Heart left ventricle (tissue), 16 donors: ENCODE data around the gene NAPSA. TPM values are rescaled to one million over a fixed set of nuclear protein-coding genes. Genes with fewer than 3 reads are reported as not detected.

Source experiments
- ATAC-seq, 4 donors: fragments of 200-7000 bp; cut with Tn5 transposase; one replicate each; pipeline ENCODE4 v1.9.1; 2020 to 2022; ENCODE audit warnings: moderate library complexity in 4 of 4, mild to moderate bottlenecking in 3 of 4, moderate number of reproducible peaks in 1 of 4
- DNase-seq, 5 donors: peaks; one replicate each; pipeline ENCODE4 v3.0.0-alpha.2; 2020
- H3K27ac ChIP-seq, 12 donors: fragments of 200-600 bp; sonication (generic) in 4 of 12; one replicate each; pipeline versions ENCODE4 v1.5.0 to v1.8.0; 2016 to 2022; ENCODE audit warnings: mild to moderate bottlenecking in 2 of 12
- H3K27me3 ChIP-seq, 9 donors: fragments of 200-600 bp; sonication (generic) in 2 of 9; one replicate each; pipeline versions ENCODE4 v1.5.1 to v1.8.0; 2016 to 2022; ENCODE audit warnings: mild to moderate bottlenecking in 3 of 9
- H3K36me3 ChIP-seq, 9 donors: fragments of 200-600 bp; sonication (generic) in 2 of 9; one replicate each; pipeline versions ENCODE4 v1.5.0 to v1.8.0; 2018 to 2022; ENCODE audit warnings: mild to moderate bottlenecking in 2 of 9
- H3K4me1 ChIP-seq, 12 donors: fragments of 200-600 bp; sonication (generic) in 4 of 12; one replicate each; pipeline versions ENCODE4 v1.5.0 to v1.8.0; 2016 to 2022; ENCODE audit warnings: mild to moderate bottlenecking in 3 of 12
- H3K4me3 ChIP-seq, 12 donors: fragments of 200-600 bp; sonication (generic) in 4 of 12; one replicate each; pipeline versions ENCODE4 v1.5.0 to v1.8.0; 2017 to 2022; ENCODE audit warnings: mild to moderate bottlenecking in 9 of 12, moderate library complexity in 4 of 12
- H3K9me3 ChIP-seq, 12 donors: fragments of 200-600 bp; sonication (generic) in 4 of 12; one replicate each; pipeline versions ENCODE4 v1.5.0 to v1.8.0; 2016 to 2022; ENCODE audit warnings: mild to moderate bottlenecking in 1 of 12
- CTCF ChIP-seq, 12 donors: fragments of 200-600 bp; sonication (generic) in 4 of 12; IDR thresholded peaks; one replicate each; pipeline versions ENCODE4 v1.5.0 to v1.8.0; 2018 to 2022; ENCODE audit warnings: antibody characterized with exemption in 12 of 12, mild to moderate bottlenecking in 5 of 12
- POLR2A ChIP-seq, 2 donors: fragments of 450-650 bp; IDR thresholded peaks; one replicate each; pipeline ENCODE4 v1.6.1; 2017; ENCODE audit warnings: antibody characterized with exemption in 2 of 2, mild to moderate bottlenecking in 2 of 2, moderate library complexity in 2 of 2
- WGBS, 4 donors: extraction: QIAGEN DNeasy Blood & Tissue Kit in 2 of 4; methylation state at CpG; one replicate each; pipeline versions ENCODE4 v1.1.5 to v1.1.7; 2013 to 2018; 5-methylcytosine and 5-hydroxymethylcytosine counted together
- intact Hi-C, 10 donors: fragments of 100-400 bp; cut with DNase I; formaldehyde crosslinking; loops; one replicate each; pipeline versions ENCODE4 v1.11.1 to v1.14.2; 2022
- polyA plus RNA-seq, 2 donors: library from polyadenylated mRNA; stranded (reverse); fragments of 200-250 nt; gene quantifications; one replicate each; pipeline ENCODE4 v1.2.3, GENCODE V29; 2013
- total RNA-seq, 9 donors: library from RNA; depleted of rRNA in 2 of 9; stranded (reverse); fragments of >200 nt in 2 of 9; fragmentation: NEBNext Ultra II Directional in 3 of 9; extraction: Animal tissue kit (Norgen Biotek cat#: 25700) in 3 of 9; gene quantifications; one replicate each; pipeline versions ENCODE4 v1.1.0 to v1.2.4, GENCODE V29; 2016 to 2023
- donor health status: ischemic (EF 13 %, LVEDD 7.1; RV severe dilation, severe dysfunction).
- donor health status: healthy with polysubstance abuse.
- donor health status: DM: no; HTN: yes; CAD: no.
- donor health status: DM: no; HTN: no; CAD: no.
- donor health status: ischemic (EF 25% LVEDD 6.9; RV normal size, moderate dysfunction).
- donor health status: ischemic (EF 25% LVEDD 5.7; RV mildly dilated, moderate dysfunction).
- donor health status: healthy.
- donor health status: DM: yes; HTN: yes; CAD: no.
- donor health status: ischemic (EF 35%, LVEDD 5.7; RV mildly dilated, moderate dysfunction).
- donor health status: nonischemic (EF 11% LVEDD 7.7; RV severe dilation, severe dysfunction).
- donor health status: DM: yes; HTN: yes; CAD: no.
- donor health status: PGD.
- donor health status: ischemic (EF 29% LVEDD 5.4; RV normal size, mild dysfunction).
- donor health status: nonischemic (EF 23%, LVEDD 6.1; RV moderate dilation, normal function).

Gene NAPSA
- total and polyA plus RNA-seq, 11 donors, result 0.28 to 0.89 (median 0.62) TPM; not detected in 5

GRCh38 chr19:50376166-50377050, 11.0 kb upstream of the NAPSA start, which contains the start of gene NR1H2:
Gene NR1H2, plus strand, starts transcription at chr19:50376457. Its CDS starts 1,149 bp downstream, at chr19:50377606.
- Histone ChIP-seq H3K9me3 (no peaks in the 10 kb centered on the region), H3K27ac (peak within 1 kb of the TSS; percentile 96 to 100 (median 99)), H3K4me1 (peaks cover 0 to 43% (median 21%) of the 10 kb centered on the region in 12 donors), H3K27me3 (no peaks in the 10 kb centered on the region), H3K36me3 (peaks cover 0 to 42% (median 40%) of the 10 kb centered on the region in 9 donors), H3K4me3 (peak within 1 kb of the TSS; percentile 74 to 99 (median 92))
- ATAC-seq, result peak; percentile 91 to 98 (median 93)
- 1 to 3% (median 2%) methylated on average over 54 to 67 of the region's 67 CpGs for WGBS, 4 donors
- TF ChIP-seq CTCF (IDR thresholded peaks at IDR 0.05) (no peak), POLR2A (IDR thresholded peaks at IDR 0.05) (peak in 1 of 2 donors; percentile 79)
- peak; percentile 95 to 97 (median 95) for DNase-seq
- intact Hi-C loops, result loop anchor here in 4 of 10 donors (2.0 to 10.0 kb wide), 4 partner anchors 134 to 728 kb away; partner anchors contain the start of genes CTU1 (in 2 of the 4), JOSD2 (in 2 of the 4) and ASPDH (in 1 of the 4)

GRCh38 chr19:50371914-50372475, 6.6 kb upstream of the NAPSA start:
- Histone ChIP-seq H3K4me1 (peaks cover 0 to 21% (median 8%) of the 10 kb centered on the region in 12 donors), H3K27me3 (no peaks in the 10 kb centered on the region), H3K9me3 (no peaks in the 10 kb centered on the region), H3K27ac (peak overlapping the region in 1 of 12 donors; percentile 15), H3K36me3 (no peaks in the 10 kb centered on the region), H3K4me3 (no peak overlapping the region)
- intact Hi-C loops, result loop anchor here in 3 of 10 donors (10.0 kb wide), 2 partner anchors 433 to 733 kb away; partner anchors contain the start of gene CTU1 (in 2 of the 3)
- ATAC-seq (no peak), DNase-seq (no peak)
- TF ChIP-seq CTCF (IDR thresholded peaks at IDR 0.05) (no peak), POLR2A (IDR thresholded peaks at IDR 0.05) (no peak)
- 81 to 86% (median 84%) methylated on average over 10 of the region's 10 CpGs for WGBS, 4 donors

GRCh38 chr19:50368649-50369570, 3.5 kb upstream of the NAPSA start:
- TF ChIP-seq CTCF (IDR thresholded peaks at IDR 0.05) (peak; percentile 82 to 97 (median 87)), POLR2A (IDR thresholded peaks at IDR 0.05) (no peak)
- no peaks in the 10 kb centered on the region for H3K9me3 ChIP-seq
- peaks cover 0 to 14% (median 0%) of the 10 kb centered on the region in 12 donors for H3K4me1 ChIP-seq
- intact Hi-C loops, result loop anchor here (1.0 to 10.0 kb wide), 11 partner anchors 43 to 556 kb away; partner anchors contain the start of genes EMC10 (in 2 of the 10) and GARIN5A (in 2 of the 10)
- WGBS, 4 donors, result 7 to 22% (median 9%) methylated on average over 16 to 34 of the region's 34 CpGs
- H3K4me3 ChIP-seq, result peak overlapping the region; percentile 52 to 87 (median 70)
- peak overlapping the region in 11 of 12 donors; percentile 60 to 85 (median 80) for H3K27ac ChIP-seq
- H3K27me3 ChIP-seq, result no peaks in the 10 kb centered on the region
- peak; percentile 91 to 97 (median 93) for ATAC-seq
- H3K36me3 ChIP-seq, result no peaks in the 10 kb centered on the region
- DNase-seq, result peak; percentile 85 to 89 (median 88)
